ENCODE measurements around the gene PPIP5K1.

PPIP5K1 gene

DNA sequence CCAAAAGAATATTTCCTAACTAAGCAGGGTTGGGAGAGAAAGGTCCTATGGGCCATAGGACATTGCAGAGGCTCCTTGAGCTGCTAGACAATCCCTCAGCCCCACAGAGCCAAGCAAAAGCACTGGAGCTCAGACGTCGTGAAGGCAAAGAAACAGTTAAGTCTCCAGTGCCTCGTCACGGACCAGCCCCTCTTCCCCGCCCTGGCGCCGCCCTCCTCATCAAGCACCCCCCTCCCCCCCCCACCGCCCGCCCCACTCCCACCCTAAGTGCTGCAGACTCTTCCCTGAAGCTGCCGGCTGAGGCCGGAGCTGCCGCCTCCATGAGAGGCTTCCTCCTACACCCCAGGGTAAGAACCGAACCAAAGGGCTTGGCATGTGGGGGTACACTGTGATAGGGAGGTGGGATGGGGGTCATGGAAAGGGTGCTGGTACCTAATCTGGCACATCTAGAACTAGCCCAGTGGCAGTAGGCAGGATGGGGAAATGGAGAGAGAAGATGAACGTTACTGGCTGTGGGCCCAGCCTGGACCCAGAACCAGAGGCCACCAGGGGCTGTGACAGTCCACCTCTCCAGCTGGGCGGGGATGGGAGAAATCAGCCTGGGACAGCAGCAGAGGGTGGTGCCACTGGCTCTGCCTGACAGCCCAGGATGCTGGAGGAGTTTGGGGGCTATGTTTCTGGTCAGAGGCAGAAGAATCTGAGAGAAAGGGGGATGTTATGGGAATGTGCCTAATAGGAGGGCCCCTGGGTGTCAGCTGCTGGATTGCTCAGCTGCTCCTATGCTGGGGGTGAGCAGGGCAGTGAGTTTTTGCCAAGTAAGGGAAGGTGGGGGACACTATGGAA lies 72.4 kb downstream of the PPIP5K1 start, which contains the start of gene MAP1A:
Gene MAP1A (plus strand): TSS at position 255 of the 843 bp plus-strand sequence. CDS start 3,866 bp downstream, outside the sequence.
- DNase-seq = no peak

DNA sequence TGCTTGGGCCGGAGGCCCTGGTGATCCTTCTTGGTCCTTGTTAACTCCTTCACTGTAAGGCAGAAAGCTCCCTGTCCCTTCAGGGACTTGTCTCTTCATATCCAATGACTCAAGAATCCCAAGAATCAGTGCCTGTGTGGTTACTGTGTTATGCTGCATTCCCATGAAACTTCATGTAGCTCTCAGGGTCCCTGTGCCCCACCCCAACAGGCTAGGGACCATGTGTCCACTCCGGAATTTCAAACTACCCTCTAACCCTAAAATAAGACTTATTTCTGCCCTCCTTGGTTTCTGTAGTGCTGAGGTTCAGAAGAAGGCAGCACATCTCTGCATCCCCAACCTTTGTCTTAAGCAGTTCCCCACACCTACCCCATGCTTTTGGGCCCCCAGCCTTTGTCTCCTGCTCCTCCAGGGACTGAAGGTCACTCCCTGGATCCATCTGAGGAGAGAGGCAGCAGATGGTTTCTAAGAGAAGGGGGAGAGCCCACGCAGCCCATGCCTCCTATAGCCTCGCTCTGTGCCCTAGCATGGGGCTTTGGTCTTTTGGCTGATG lies 73.1 kb downstream of the PPIP5K1 start:
- no peak for DNase-seq

DNA sequence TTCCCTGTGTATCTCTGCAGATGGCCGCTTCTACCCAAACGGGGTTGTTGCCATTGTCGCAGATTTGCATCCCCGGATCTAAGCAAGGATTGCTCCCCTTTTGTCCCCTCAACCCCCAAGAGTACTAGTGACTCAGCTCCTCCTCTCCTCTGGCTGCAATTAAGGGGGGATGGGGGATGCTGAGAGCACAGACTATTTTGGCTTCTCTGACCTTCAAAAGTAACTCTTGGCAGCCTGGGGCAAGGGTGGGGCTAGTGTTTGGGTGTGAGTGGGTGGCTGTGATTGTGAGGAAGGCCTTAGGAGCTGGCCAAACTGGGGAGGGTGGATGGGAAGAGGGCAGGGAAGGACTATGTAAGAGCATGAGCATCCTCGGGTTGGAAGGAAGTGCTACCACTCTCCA lies 73.8 kb downstream of the PPIP5K1 start:
- DNase-seq = no peak

DNA sequence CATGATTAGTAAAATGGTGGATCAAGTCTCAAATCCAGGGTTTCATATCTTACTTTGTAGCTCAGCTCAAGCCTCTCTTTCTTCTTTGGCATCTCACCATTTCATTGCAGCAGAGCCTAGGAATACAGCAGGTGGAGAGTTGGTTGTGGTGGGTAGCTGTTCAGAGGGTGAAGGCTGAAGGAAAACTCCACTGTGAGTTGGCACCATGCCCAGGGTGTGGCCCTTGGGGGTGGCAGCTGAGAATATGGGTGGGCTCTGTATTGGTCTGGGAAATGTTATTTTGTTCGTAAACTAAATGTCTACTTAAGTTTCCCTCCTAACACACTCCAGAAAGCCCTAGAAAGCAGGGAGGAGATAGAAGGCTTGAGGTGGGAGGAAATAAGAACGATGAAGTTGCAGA lies 74.3 kb downstream of the PPIP5K1 start:
- no peak for DNase-seq

DNA sequence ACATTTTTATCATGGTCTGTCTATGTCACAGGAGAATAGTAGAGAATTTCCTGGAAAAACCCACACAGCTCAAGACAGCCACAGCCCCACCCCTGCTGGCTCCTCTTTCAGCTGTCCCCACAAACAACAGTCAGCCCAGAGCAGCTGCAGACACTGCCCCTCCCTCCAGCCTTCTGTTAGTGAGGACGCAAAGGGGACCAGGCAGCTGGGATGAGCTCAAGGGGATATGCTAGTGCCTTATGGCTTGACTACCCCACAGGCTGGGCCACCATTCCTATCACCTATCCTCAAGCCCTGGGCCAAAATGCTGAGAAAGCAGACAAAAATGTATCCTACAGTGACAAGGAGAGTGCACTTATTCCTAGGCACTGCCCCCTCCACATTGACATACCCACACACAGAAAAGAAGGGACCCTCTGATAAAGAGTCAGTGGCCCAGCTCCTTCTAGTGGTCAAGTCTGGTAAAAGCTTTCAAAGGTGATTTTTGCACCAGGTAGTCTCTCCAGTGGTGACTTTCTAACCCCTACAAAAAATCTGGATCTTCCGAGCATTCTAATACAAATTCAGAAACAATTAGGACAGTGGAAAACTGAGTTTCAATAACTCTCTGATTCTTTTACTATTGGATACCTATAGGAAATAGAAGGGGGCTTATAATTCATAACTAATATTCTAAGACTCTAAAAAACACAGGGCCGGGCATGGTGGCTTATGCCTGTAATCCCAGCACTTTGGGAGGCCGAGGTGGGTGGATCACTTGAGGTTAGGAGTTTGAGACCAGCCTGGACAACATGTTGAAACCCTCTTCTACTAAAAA lies 75.6 kb downstream of the PPIP5K1 start:
- no peak for DNase-seq

DNA sequence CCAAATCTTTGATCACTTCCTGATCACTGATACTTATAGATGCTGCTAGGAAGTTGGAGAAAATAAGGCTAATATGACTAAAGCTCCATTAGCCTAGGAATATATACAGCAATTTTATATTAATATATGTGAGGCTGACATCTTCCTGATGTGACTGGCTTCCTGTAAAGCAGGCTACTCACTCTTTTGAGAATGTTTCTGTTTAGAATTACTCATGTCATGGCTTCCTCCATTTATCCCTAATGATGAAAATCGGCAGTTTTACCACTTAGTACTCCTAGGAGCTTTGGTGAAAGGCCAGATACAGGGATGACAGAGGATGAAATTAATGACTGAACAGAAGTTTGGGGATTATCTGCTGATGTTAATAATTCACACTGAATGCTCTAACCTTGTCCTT lies 76.5 kb downstream of the PPIP5K1 start:
- no peak for DNase-seq

DNA sequence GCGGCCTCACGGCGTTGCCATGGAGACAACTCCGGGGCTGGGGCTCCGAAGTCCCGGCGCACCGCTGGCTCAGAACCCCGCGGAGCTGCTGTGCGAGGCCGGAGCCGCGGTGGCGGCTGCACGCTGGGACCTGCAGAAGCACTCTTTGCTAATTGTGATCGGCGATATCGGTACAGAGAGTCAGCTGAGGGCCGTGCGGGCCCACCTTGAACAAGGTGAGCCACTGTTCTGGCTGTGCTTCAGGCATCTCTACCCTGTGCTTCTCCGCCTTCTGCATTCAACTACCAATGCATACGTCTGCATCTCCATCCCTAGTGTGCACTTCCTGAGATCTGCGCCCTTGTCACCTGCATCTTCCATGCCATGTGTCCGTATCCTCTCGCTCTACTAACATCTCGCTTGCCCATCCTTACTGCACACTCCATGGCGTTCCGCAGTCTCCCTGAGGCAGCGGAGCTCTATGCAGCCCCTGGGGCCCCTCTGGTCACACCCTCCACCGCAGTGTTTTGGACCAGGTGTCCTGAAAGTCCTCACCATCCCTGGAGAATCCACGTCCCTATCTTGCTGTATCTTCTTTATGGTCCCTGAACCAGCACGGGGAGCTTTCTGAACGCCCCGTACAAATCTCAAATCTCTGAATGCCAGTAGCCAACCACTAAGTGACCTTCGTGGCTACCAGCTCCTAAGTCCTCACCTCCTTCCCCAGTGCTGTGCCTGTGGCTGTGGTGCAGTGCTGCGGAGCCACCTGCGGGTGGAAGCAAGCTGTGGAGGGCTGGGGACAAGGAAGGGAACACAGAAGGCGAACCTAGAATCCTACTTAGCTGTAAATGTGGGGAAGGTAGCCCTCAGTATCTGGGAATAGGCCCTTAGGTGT lies 78.8 kb downstream of the PPIP5K1 start:
- no peak for DNase-seq

DNA sequence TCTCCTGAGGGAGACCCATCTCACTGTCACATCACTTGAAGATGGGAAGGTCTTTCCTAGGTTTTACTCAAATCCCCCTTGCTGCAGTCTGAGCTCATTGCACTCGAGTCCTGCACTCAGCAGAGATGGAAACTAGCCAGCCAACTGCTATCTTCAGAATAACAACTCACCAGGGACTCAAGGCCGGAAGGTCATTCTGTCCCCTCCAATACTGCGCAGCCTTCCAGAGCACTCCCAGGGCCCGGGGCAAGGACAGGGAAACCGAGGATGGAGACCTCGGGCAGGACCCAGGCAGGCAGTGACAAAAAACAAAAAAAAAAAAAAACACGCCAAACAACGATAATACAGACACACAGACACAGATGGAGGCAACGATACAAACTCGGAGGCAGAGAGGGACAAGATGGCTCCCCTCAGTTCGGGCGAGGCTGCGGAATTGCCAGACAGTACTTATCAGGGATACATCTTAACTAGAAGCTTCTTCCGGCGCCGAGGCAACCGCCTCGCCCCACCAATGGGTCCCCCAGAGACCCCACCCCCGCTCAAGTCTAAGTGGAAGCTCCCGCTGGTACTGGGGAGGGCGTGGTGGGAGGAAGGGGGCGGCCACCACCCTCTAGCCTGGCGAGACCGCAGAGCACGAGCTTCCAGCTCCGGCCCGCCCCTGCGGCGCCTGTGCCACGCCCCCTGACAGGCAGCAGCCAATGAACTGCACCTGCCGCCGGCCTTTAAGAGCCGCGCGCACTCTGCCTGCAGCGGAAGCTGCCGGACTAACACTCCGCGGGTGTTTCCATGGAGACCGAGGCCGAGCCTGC lies 79.6 kb downstream of the PPIP5K1 start:
- DNase-seq = peak; percentile 96

DNA sequence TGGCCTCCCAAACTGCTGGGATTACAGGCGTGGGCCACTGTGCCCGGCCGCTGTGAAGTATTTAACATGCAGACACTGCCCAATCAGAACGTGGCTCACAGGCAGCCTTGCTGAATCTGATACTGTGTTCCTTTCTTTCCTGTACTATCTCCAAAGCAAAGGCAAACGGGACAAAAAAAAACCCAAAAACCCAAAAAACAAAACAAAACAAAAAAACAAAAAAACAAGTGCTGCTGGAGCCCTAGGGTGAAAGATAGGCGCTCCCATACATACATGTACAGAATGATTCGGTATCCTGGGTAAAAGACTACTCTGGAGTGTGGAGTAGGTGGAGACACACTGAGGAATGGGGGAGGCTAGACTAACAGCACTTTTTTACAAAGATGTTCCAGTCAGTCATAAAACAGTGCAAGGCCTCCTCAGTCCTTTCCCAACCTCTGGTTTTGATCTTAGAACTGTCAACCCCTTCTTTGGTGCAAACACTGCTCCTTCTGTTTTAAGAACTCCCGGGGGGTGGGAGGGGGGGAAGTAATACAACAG lies 80.3 kb downstream of the PPIP5K1 start:
- DNase-seq = no peak

DNA sequence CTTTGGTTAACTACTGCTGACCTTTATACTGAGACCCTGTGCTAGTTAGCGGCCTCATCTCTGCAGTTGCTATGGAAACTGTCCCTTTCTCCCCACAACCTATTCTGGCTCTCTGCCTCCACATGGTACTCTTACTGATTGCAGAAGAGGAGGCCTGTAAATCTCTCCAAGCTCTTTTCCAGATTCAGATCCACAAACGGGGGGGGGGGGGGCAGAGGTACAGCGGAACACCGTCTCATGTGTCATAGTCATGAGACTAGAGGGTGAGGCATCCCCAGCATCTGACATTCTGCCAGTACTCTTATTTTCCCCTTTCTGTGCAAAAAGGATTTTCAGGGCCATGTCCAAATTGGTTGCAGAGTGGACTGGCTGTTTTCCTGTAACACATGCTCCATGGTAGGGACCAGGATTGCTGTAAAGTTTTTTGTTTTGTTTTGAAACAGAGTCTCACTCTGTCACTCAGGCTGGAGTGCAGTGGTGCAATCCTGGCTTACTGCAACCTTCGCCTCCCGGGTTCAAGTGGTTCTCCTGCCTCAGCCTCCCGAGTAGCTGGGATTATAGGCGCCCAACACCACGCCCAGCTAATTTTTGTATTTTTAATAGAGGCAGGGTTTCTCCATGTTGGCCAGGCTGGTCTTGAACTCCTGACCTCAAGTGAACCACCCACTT lies 80.9 kb downstream of the PPIP5K1 start:
- no peak for DNase-seq

DNA sequence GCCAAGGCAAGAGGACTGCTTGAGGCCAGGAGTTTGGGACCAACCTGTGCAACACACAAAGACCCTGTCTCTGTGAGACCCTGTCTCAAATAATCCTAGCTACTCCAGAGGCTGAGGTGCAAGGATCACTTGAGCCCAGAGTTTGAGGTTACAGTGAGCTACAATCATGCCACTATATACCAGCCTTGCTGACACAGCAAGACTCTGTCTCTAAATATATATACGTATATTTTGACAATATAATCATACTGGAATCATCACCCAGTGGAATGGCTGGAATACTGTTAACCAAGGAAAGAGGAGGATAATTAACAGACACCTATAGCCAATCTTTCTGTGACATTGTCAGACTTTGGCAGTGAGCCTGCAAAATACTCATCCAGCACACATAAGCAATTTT lies 81.6 kb downstream of the PPIP5K1 start:
- DNase-seq = no peak

DNA sequence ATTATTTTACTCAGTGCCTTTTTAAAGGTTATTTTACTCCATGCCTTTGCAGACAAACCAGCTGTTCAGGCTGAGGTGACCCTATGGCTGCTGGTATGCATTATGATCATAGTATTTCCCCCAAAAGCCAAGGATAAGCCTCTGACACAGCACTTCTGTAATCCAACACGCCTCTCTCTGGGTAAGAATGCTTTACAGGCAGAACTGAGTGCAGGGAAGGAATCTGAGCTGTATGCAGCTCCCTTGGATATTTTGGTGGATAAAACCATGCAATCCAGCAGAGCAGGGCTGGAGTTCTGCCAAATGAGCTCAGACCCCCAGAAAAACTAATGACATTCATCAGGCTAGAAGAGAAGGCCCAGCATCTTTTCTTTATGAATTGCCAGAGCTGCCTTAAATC lies 84.3 kb downstream of the PPIP5K1 start:
- no peak for DNase-seq

DNA sequence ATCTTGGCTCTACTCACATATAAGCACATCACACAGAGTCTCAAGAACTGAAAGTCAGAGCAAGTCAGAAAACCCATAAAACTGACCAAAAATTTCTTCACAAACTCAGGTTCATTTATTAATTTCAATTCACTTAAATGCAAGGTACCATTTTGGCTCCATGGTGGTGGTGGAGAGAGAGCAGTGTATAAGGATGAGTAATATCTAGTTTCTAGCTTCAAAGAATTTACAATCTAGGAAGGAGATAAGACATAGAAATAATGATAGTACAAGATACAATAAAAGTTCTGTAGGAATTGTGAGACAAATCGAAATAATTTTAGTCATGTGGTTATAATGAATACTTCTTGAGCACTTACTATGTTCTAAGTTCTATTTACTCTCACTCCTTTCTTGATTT lies 90.4 kb downstream of the PPIP5K1 start:
- DNase-seq = no peak

DNA sequence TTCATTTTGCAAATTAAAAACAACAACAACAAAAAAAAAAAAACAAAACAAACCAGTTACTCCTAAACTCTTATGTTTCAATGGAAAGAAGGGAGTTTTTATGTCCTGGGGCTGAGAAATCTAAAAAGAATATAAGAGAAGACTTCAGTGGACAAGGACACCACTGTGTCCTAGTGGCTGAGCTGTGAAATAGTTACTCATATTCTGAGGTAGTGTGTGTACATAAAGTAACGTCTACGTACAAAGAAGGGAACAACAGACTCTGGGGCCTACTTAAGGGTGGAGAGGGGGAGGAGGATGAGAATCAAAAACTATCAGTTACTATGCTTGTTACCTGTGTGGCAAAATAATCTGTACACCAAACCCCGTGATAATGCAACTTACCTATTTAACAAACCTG lies 91.0 kb downstream of the PPIP5K1 start:
- DNase-seq = no peak

DNA sequence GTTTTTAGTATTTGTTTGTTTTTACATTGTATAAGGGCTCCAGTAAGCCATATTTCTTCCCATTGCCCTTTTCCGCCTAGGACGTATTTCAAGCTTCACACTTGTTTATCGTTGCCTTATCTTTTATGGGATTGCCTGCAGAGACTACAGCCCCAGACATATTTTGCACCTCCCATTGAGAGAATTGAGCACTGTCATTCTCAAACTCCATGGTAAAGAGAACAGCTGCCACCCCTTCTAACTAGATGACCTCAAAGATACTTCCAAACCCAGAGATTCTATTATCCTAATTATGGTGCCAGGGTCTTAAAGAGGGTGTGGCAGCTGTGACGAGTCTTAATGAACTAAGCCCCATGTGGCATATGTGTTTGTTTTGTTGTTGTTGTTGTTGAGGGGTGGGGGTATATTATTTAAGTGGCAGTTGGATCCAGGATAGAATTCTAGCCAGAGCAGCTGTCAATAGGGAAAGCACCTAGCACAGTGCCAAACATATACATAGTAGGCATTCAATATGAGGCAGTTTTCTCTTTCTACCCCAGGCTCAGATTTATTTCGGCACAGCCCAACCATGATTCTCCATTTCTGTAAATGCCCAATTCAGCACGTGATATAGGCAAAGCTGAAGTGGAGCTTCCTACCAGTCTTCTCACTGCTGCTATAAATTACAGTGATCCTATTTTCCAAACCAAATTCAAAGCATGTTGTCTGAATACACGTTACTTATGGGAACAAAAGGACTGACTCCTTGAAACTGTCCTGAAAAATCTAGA lies 96.1 kb downstream of the PPIP5K1 start:
- DNase-seq = no peak

DNA sequence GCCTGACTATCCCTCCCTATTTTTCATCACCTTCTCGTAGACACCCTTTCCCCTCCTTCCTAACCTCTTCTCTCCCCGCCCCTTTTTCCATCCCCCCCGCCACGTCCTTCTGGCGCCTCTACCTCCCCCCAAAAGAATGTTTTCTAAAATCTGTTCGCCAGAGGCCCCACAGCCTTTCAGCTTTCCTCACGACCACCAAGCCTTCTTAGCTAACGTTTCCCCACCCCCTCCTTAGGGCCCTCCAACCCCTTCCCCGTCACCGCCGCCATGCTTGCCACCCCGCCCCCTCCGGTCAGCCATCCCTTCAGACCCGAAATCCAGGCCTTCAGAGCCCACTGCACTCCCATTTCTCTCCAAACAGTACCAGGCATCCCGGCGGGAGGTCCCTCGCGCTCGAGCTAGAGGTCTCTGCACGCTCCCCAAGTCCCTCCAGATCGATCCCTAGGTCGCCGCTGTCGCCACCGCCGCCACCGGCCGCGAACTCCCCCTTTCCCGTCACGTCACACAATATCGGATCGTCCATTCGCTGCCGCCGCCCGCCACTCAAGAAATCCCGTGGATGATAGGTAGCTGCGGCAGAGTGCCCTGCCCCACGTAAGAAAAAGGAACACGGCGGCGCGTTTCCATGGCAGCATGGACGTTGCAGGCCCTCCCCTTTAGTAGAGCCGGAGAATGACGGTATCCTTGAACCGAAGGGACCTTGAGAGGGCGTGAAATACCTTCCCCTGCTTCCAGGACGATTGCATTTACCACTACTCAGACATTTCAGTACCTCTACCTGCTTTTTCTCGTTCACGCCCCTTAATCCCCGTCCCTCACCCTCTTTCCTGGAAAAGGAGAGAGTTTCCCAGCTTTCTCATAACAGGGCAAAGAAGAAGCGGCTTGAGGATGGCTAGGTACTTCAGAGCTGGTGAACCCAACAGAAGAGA lies 97.1 kb downstream of the PPIP5K1 start, which contains the start of gene TP53BP1:
Gene TP53BP1 (minus strand): TSS at position 484 of the 929 bp plus-strand sequence. CDS start 113 bp downstream, at position 371.
- peak; percentile 93 for DNase-seq

DNA sequence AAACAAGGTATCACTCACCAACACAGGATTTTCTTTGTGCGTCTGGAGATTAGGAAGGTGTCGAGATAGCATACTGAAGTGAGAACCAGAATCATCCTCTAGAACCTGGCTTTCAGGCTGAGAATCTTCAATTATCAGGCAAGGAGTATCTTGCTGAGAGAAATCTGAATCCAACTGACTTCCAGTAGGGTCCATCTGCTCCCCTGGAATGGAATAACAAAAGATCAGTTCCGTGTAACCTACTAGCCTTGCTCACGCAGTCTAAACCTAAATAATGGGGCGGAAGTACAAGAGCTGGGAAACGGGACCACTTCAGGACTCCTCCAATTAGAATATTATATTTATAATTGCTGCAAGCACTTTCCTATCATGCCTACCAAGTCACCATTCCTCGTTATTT lies 97.7 kb downstream of the PPIP5K1 start:
- DNase-seq = no peak

DNA sequence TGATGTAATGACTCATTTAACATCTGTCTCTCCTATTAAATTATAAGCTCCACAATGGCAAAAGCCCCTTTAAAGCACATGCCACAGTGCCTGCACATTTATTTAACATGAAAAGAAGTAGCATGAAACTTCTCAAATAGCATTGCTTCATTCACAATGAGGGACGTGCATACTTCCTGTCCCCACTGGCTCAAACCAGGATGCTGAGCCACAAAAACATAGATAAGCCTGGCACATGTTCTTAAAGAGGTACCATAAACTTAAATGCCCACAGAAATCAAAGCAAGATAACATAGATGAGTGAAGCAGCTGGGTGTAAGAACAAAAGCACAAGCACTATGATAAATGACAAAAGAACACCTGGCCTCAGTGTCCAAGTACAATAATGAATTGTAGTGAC lies 100.8 kb downstream of the PPIP5K1 start:
- DNase-seq = no peak

DNA sequence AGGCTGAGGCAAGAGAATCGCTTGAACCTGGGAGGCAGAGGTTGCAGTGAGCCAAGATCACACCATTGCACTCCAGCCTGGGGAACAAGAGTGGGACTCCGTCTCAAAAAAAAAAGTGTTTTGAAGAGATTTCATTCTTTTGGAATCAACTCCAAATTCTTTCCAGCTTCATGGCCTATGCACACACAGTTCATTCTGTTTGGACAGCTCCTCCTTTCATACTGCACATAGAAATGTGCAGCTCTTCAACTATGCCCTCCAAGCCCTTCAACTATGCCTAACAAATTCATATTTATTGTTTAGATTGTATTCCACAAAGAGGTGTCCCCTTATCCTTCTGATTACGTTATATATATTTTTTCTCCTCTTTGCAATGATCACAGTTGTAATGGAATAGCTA lies 101.2 kb downstream of the PPIP5K1 start:
- DNase-seq = no peak

Data from activated CD4-positive, CD25-positive, alpha-beta regulatory T cell treated with anti-CD3 and anti-CD28 coated beads, Interleukin-2, amount 50 U/mL, for 72 hours (primary cell).